Heart right ventricle (tissue), 16 donors: ENCODE measurements around the gene SDK2. TPM values are rescaled to one million over a fixed set of nuclear protein-coding genes. Genes with fewer than 3 reads are reported as not detected.

Experiments used
- ATAC-seq, 8 donors: fragments of 200-7000 bp; cut with Tn5 transposase; one replicate each; pipeline ENCODE4 v1.9.1; 2020; ENCODE audit warnings: mild to moderate bottlenecking in 8 of 8, moderate library complexity in 8 of 8, moderate number of reproducible peaks in 1 of 8
- DNase-seq, 2 donors: peaks; one replicate each; pipeline ENCODE4 v3.0.0-alpha.2; 2020
- H3K27ac ChIP-seq, 10 donors: fragments of 200-600 bp; sonication (generic) in 2 of 10; one replicate each; pipeline versions ENCODE4 v1.5.0 to v1.8.0; 2020 to 2022; ENCODE audit warnings: mild to moderate bottlenecking in 3 of 10
- H3K27me3 ChIP-seq, 7 donors: fragments of 200-600 bp; one replicate each; pipeline ENCODE4 v1.8.0; 2021 to 2022; ENCODE audit warnings: mild to moderate bottlenecking in 2 of 7
- H3K36me3 ChIP-seq, 9 donors: fragments of 200-600 bp; sonication (generic) in 1 of 9; one replicate each; pipeline versions ENCODE4 v1.5.0 to v1.8.0; 2020 to 2022; ENCODE audit warnings: mild to moderate bottlenecking in 2 of 9
- H3K4me1 ChIP-seq, 9 donors: fragments of 200-600 bp; sonication (generic) in 1 of 9; one replicate each; pipeline versions ENCODE4 v1.5.0 to v1.8.0; 2020 to 2022; ENCODE audit warnings: mild to moderate bottlenecking in 4 of 9
- H3K4me3 ChIP-seq, 10 donors: fragments of 200-600 bp; sonication (generic) in 2 of 10; one replicate each; pipeline versions ENCODE4 v1.5.0 to v1.8.0; 2020 to 2022; ENCODE audit warnings: mild to moderate bottlenecking in 7 of 10, moderate library complexity in 2 of 10
- H3K9me3 ChIP-seq, 11 donors: fragments of 200-600 bp in 10 of 11; sonication (generic) in 2 of 11; one replicate each; pipeline versions ENCODE4 v1.5.0 to v1.8.0; 2013 to 2022; ENCODE audit warnings: mild to moderate bottlenecking in 2 of 11, control low read depth in 1 of 11, moderate library complexity in 1 of 11
- WGBS, 2 donors: extraction: QIAGEN DNeasy Blood & Tissue Kit; methylation state at CpG; one replicate each; pipeline ENCODE4 v1.1.7; 2013; ENCODE audit warnings: inconsistent platforms in 1 of 2; 5-methylcytosine and 5-hydroxymethylcytosine counted together
- intact Hi-C, 10 donors: fragments of 100-400 bp; cut with DNase I; formaldehyde crosslinking; loops; one replicate each; pipeline versions ENCODE4 v1.11.1 to v1.14.2; 2022
- polyA plus RNA-seq, 2 donors: library from polyadenylated mRNA; stranded (reverse); fragments of 200-250 nt; gene quantifications; one replicate each; pipeline ENCODE4 v1.2.3, GENCODE V29; 2013
- total RNA-seq, 10 donors: library from RNA; stranded (reverse); fragmentation: NEBNext Ultra II Directional in 3 of 10; extraction: Animal tissue kit (Norgen Biotek cat#: 25700) in 3 of 10; gene quantifications; one replicate each; pipeline versions ENCODE4 v1.2.1 to v1.2.4, GENCODE V29; 2021 to 2023
- TF ChIP-seq, protein P1 (sequence below), 9 donors: fragments of 200-600 bp; sonication (generic) in 2 of 9; IDR thresholded peaks; one replicate each; pipeline versions ENCODE4 v1.5.0 to v1.8.0; 2021 to 2022; ENCODE audit warnings: antibody characterized with exemption in 9 of 9, mild to moderate bottlenecking in 5 of 9, moderate library complexity in 1 of 9
- donor health status: Arrhythmogenic right ventricular cardiomyopathy.
- donor health status: ischemic (EF 13 %, LVEDD 7.1; RV severe dilation, severe dysfunction).
- donor health status: healthy with polysubstance abuse.
- donor health status: DM: no; HTN: yes; CAD: no.
- donor health status: DM: no; HTN: no; CAD: no.
- donor health status: ischemic (EF 25% LVEDD 6.9; RV normal size, moderate dysfunction).
- donor health status: ischemic (EF 25% LVEDD 5.7; RV mildly dilated, moderate dysfunction).
- donor health status: healthy.
- donor health status: DM: yes; HTN: yes; CAD: no.
- donor health status: Ischemic cardiomyopathy.
- donor health status: ischemic (EF 35%, LVEDD 5.7; RV mildly dilated, moderate dysfunction).
- donor health status: nonischemic (EF 11% LVEDD 7.7; RV severe dilation, severe dysfunction).
- donor health status: DM: yes; HTN: yes; CAD: no.
- donor health status: PGD.
- donor health status: ischemic (EF 29% LVEDD 5.4; RV normal size, mild dysfunction).
- donor health status: nonischemic (EF 23%, LVEDD 6.1; RV moderate dilation, normal function).

The SDK2 gene
- total and polyA plus RNA-seq, 12 donors: 0.44 to 4.2 (median 1.9) TPM

DNA sequence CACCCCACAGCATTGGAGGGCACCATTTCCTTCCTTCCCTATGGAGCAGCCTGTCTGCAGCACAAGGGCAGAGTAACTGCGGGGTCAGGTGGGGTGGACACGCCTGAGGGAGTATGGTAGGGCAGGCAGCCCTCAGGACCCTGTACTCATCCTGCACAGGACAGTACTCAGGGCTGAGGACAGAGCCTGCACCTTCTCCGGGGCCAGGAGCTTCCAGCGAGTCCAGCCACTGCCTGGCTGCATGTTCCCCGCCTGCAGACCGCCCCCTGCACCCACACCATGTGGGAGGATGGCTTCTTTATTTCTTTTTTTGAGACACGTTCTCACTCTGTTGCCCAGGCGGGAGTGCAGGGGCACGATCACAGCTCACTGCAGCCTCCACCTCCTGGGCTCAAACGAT, 284.9 kb downstream of the SDK2 start:
- TF ChIP-seq, protein P1, sequence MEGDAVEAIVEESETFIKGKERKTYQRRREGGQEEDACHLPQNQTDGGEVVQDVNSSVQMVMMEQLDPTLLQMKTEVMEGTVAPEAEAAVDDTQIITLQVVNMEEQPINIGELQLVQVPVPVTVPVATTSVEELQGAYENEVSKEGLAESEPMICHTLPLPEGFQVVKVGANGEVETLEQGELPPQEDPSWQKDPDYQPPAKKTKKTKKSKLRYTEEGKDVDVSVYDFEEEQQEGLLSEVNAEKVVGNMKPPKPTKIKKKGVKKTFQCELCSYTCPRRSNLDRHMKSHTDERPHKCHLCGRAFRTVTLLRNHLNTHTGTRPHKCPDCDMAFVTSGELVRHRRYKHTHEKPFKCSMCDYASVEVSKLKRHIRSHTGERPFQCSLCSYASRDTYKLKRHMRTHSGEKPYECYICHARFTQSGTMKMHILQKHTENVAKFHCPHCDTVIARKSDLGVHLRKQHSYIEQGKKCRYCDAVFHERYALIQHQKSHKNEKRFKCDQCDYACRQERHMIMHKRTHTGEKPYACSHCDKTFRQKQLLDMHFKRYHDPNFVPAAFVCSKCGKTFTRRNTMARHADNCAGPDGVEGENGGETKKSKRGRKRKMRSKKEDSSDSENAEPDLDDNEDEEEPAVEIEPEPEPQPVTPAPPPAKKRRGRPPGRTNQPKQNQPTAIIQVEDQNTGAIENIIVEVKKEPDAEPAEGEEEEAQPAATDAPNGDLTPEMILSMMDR (IDR thresholded peaks at IDR 0.05): no peak
- Histone ChIP-seq H3K27ac (peak overlapping the region in 1 of 10 donors; percentile 45), H3K9me3 (no peaks in the 10 kb centered on the region), H3K36me3 (no peaks in the 10 kb centered on the region), H3K27me3 (no peaks in the 10 kb centered on the region), H3K4me3 (no peak overlapping the region), H3K4me1 (peaks cover 4 to 40% (median 26%) of the 10 kb centered on the region in 9 donors)
- ATAC-seq (peak in 1 of 8 donors; percentile 14), DNase-seq (no peak)
- intact Hi-C loops: no loop called here
- WGBS, 2 donors: 92 to 93% methylated on average over 10 of the region's 10 CpGs

DNA sequence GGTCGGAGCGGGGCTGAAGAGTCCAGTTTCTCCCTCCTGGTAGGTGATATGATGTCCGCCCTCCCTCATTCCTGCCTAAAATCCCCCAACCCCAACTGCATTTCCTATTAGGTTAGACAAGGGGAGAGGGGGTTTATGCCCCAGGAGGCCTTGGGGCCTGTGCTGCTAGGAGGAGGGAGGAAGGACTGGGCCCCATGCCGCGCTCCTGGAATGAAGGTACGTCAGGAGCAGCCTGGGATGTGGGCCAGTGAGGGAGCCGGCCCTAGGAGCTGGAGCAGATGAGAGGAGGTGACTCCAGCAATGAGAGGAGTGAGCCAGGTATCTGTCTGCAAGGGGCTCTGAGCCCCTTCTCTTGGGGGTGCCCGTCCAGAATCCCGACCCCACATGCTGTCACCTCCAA, 285.6 kb downstream of the SDK2 start:
- DNase-seq (peak in 1 of 2 donors; percentile 52), ATAC-seq (peak in 6 of 8 donors; percentile 41 to 73 (median 52))
- no peak overlapping the region for H3K4me3 ChIP-seq
- WGBS, 2 donors: 83 to 92% methylated on average over 9 of the region's 9 CpGs
- H3K4me1 ChIP-seq: peaks cover 4 to 40% (median 26%) of the 10 kb centered on the region in 9 donors
- no peaks in the 10 kb centered on the region for H3K36me3 ChIP-seq
- intact Hi-C loops: no loop called here
- H3K27ac ChIP-seq: no peak overlapping the region
- no peaks in the 10 kb centered on the region for H3K9me3 ChIP-seq
- TF ChIP-seq, protein P1 (IDR thresholded peaks at IDR 0.05): no peak
- H3K27me3 ChIP-seq: no peaks in the 10 kb centered on the region

GRCh38 chr17:73357981-73358380, 286.3 kb downstream of the SDK2 start:
- Histone ChIP-seq H3K27ac (peak overlapping the region in 1 of 10 donors; percentile 49), H3K4me3 (no peak overlapping the region), H3K36me3 (no peaks in the 10 kb centered on the region), H3K9me3 (no peaks in the 10 kb centered on the region), H3K4me1 (peaks cover 4 to 40% (median 26%) of the 10 kb centered on the region in 9 donors), H3K27me3 (no peaks in the 10 kb centered on the region)
- ATAC-seq (no peak), DNase-seq (no peak)
- TF ChIP-seq, protein P1 (IDR thresholded peaks at IDR 0.05): no peak
- 95 to 96% methylated on average over 19 of the region's 19 CpGs for WGBS, 2 donors
- intact Hi-C loops: no loop called here

GRCh38 chr17:73357318-73357717, 286.9 kb downstream of the SDK2 start:
- WGBS, 2 donors: 59 to 67% methylated on average over 9 of the region's 9 CpGs
- DNase-seq: peak; percentile 41 to 50
- TF ChIP-seq, protein P1 (IDR thresholded peaks at IDR 0.05): no peak

More at GRCh38 chr17:73357318-73357717, 286.9 kb downstream of the SDK2 start:
- peak in 7 of 8 donors; percentile 51 to 86 (median 70) for ATAC-seq
- Histone ChIP-seq H3K27me3 (no peaks in the 10 kb centered on the region), H3K9me3 (no peaks in the 10 kb centered on the region), H3K4me3 (no peak overlapping the region), H3K36me3 (no peaks in the 10 kb centered on the region), H3K4me1 (peaks cover 4 to 40% (median 26%) of the 10 kb centered on the region in 9 donors), H3K27ac (peak overlapping the region in 4 of 10 donors; percentile 7 to 81 (median 29))
- intact Hi-C loops: no loop called here
